ENCODE data around the gene SH3D21. TPM values are rescaled to one million over a fixed set of nuclear protein-coding genes. Genes with fewer than 3 reads are reported as not detected.

The SH3D21 gene
- polyA plus RNA-seq, 1 experiment, result 3.2 TPM

DNA sequence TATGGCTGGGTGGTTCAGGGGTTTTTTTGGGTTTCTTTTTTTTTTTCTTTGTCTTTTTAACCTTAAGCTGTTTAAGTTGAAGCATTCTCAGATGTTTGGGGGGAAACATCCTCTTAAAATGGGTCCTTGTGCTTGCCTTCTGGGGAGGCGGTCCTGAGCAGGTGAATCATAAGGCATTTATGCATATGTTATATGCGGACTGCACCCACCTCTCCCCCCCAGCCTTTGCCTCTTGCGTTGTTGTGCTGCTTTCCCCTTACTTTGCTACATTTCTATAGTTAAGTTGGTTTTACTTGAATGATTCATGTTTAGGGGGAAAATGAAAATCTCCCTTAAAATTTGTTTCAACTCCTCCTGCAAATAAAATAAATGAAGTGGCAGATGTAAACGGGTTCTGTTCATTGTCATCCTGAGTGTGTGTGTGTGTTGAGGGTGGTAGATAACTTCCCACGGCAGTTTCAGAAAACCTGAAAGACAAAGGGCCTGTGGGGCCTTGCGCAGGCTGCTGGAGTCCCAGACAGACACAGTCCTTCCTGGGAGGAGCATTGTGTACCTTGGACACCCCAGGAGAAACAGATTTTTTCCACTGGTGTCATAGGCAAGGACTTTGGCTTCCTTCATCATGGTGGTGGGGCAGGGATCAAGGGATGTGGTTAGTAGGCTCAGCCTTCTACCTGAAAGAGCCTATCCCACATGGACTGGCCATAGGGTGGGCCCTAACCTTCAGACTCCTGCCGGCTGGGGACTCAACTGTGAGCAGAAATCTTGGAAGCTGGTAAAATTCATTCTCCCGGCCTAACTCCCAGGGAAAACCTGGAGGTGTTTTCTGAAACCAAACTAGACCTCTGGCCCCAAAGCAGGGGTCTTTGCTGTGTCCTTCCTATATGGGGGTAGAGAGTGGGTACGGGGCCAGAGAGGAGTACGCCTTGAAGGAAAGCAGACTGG is 926 bp upstream of the SH3D21 start:
- CTCF ChIA-PET, result interaction anchor here (1.1 to 1.8 kb wide), 4 partner anchors 20 to 116 kb away, joined by 3 read pairs; no protein-coding TSS in a partner anchor
- DNase-seq (ENCODE audit: low read depth), result no peak
- H3K4me3 ChIP-seq (ENCODE audit: low read depth, low read length), result no peak overlapping the region
- TF ChIP-seq, protein P1, sequence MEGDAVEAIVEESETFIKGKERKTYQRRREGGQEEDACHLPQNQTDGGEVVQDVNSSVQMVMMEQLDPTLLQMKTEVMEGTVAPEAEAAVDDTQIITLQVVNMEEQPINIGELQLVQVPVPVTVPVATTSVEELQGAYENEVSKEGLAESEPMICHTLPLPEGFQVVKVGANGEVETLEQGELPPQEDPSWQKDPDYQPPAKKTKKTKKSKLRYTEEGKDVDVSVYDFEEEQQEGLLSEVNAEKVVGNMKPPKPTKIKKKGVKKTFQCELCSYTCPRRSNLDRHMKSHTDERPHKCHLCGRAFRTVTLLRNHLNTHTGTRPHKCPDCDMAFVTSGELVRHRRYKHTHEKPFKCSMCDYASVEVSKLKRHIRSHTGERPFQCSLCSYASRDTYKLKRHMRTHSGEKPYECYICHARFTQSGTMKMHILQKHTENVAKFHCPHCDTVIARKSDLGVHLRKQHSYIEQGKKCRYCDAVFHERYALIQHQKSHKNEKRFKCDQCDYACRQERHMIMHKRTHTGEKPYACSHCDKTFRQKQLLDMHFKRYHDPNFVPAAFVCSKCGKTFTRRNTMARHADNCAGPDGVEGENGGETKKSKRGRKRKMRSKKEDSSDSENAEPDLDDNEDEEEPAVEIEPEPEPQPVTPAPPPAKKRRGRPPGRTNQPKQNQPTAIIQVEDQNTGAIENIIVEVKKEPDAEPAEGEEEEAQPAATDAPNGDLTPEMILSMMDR (IDR thresholded peaks at IDR 0.05; ENCODE audit: insufficient read depth, low read depth, low read length), result no peak
- POLR2A ChIA-PET, result no interaction called here
- H3K36me3 ChIP-seq (ENCODE audit: control insufficient read depth, insufficient read depth, low read length), result peaks cover 25% of the 10 kb centered on the region
- no peaks in the 10 kb centered on the region for H3K27me3 ChIP-seq (ENCODE audit: control insufficient read depth, insufficient read depth, low read length)

DNA sequence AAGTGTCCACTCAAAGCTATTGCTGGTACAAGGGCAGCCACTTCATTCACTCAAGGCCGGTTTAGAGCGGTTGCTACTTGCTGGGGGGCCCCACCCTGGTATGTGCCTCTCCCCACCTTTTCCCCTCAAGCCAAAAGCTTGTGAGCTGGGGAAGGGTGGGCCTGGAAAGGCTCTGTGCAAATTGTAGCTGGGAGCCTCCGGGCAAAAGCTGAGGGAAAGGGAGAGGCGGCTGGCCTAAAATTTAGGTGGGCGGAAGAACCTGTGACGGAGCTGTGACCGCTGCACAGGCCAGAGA is 306 bp upstream of the SH3D21 start:
- CTCF ChIA-PET, result interaction anchor here (1.3 to 1.8 kb wide), 3 partner anchors 21 to 81 kb away, joined by 3 read pairs; no protein-coding TSS in a partner anchor
- Histone ChIP-seq H3K4me3 (ENCODE audit: low read depth, low read length) (no peak overlapping the region), H3K36me3 (ENCODE audit: control insufficient read depth, insufficient read depth, low read length) (peaks cover 21% of the 10 kb centered on the region), H3K27me3 (ENCODE audit: control insufficient read depth, insufficient read depth, low read length) (no peaks in the 10 kb centered on the region)
- POLR2A ChIA-PET, result no interaction called here
- TF ChIP-seq, protein P1 (IDR thresholded peaks at IDR 0.05; ENCODE audit: insufficient read depth, low read depth, low read length), result no peak
- DNase-seq (ENCODE audit: low read depth), result no peak

DNA sequence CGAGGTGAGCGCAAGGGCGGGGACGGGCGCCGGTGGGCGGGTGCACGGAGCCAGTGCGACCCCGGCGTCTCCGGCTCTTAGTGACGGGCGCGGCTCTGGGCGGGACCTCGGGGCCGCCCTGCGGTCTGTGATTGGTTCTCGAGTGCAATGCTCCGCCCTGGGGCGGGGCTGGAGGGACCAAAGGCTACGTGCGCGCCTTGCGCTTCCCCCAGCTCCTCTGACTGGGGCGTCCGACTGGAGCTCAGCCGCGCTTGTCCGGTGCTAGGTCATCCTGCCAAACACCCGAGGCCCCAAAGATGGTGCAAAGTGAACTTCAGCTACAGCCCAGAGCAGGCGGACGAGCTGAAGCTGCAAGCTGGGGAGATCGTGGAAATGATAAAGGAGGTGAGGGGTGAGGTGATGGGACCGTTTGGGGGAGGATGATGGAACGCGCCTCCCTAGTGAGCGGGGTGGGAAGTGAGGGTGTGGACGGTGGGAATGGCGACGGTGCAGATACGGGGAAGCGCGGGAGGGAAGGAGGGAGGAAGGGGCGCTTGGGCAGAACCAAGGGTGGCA is 811 bp downstream of the SH3D21 start:
- Histone ChIP-seq H3K36me3 (ENCODE audit: control insufficient read depth, insufficient read depth, low read length) (peaks cover 14% of the 10 kb centered on the region), H3K4me3 (ENCODE audit: low read depth, low read length) (peak overlapping the region; percentile 68), H3K27me3 (ENCODE audit: control insufficient read depth, insufficient read depth, low read length) (no peaks in the 10 kb centered on the region)
- TF ChIP-seq, protein P1 (IDR thresholded peaks at IDR 0.05; ENCODE audit: insufficient read depth, low read depth, low read length), result no peak
- ChIA-PET POLR2A (interaction anchor here (0.5 to 0.6 kb wide), 2 partner anchors 59 to 1690 kb away, joined by 3 to 4 read pairs; no protein-coding TSS in a partner anchor), CTCF (interaction anchor here (0.6 to 1.8 kb wide), 9 partner anchors 13 to 157 kb away, joined by 3 to 7 read pairs (median 3); no protein-coding TSS in a partner anchor)
- DNase-seq (ENCODE audit: low read depth), result peak; percentile 69

- POLR2A ChIA-PET, result interaction anchor here (0.5 to 0.6 kb wide), 2 partner anchors 59 to 1689 kb away, joined by 3 to 4 read pairs; no protein-coding TSS in a partner anchor
- Histone ChIP-seq H3K27me3 (ENCODE audit: control insufficient read depth, insufficient read depth, low read length) (no peaks in the 10 kb centered on the region), H3K4me3 (ENCODE audit: low read depth, low read length) (peak overlapping the region; percentile 68), H3K36me3 (ENCODE audit: control insufficient read depth, insufficient read depth, low read length) (peaks cover 8% of the 10 kb centered on the region)
- CTCF ChIA-PET, result interaction anchor here (0.6 to 1.7 kb wide), 9 partner anchors 12 to 208 kb away, joined by 3 to 7 read pairs (median 4); no protein-coding TSS in a partner anchor
- DNase-seq (ENCODE audit: low read depth), result no peak
- TF ChIP-seq, protein P1 (IDR thresholded peaks at IDR 0.05; ENCODE audit: insufficient read depth, low read depth, low read length), result no peak
These were observed 1.6 kb downstream of the SH3D21 start for GRCh38 chr1:36307601-36308330.
